Activated CD4-positive, alpha-beta T cell treated with anti-CD3 and anti-CD28 coated beads, Interleukin-2, amount 10 ng/mL, durations not matched to agents 7 days and 5 days (primary cell): Measurements from ENCODE around the gene LMOD1. TPM values are rescaled to one million over a fixed set of nuclear protein-coding genes. Genes with fewer than 3 reads are reported as not detected.
"Not testable (repeated sequence)": the region's sequence is repeated elsewhere in the genome, so short reads cannot be mapped to it uniquely, and the experiment has no call there.

ENCODE experiments used
- CTCF ChIA-PET: fragments of 350-600 bp; sonication (Branson Sonifier 250); formaldehyde crosslinking; loops from one replicate; lab custom pipeline; 2021; ENCODE audit warnings: antibody characterized with exemption; lab: Charles Lee
- POLR2A ChIA-PET: fragments of 350-600 bp; sonication (Branson Sonifier 250); formaldehyde crosslinking; loops from one replicate; lab custom pipeline; 2021; ENCODE audit warnings: antibody characterized with exemption; lab: Charles Lee
- DNase-seq: peaks from one replicate; pipeline ENCODE4 v3.0.0-alpha.2; 2020
- H3K27ac Mint-ChIP-seq: one replicate; pipeline ENCODE4 v1.8.0; 2021; ENCODE audit warnings: mild to moderate bottlenecking, moderate library complexity, mixed read lengths
- H3K27me3 Mint-ChIP-seq: one replicate; pipeline ENCODE4 v1.8.0; 2021; ENCODE audit warnings: mixed read lengths
- H3K36me3 Mint-ChIP-seq: one replicate; pipeline ENCODE4 v1.8.0; 2021; ENCODE audit warnings: low read depth, mixed read lengths
- H3K4me1 Mint-ChIP-seq: one replicate; pipeline ENCODE4 v1.8.0; 2021; ENCODE audit warnings: mixed read lengths
- H3K4me3 Mint-ChIP-seq: one replicate; pipeline ENCODE4 v1.8.0; 2021; ENCODE audit warnings: mild to moderate bottlenecking, moderate library complexity, mixed read lengths
- H3K9me3 Mint-ChIP-seq: one replicate; pipeline ENCODE4 v1.8.0; 2021; ENCODE audit warnings: mixed read lengths
- total RNA-seq, 2 experiments: library from RNA; stranded (reverse); gene quantifications; one replicate each; pipeline ENCODE4 v1.2.3, GENCODE V29; 2021

LMOD1 gene
- total RNA-seq, 2 experiments from 2014 or later = not detected

DNA sequence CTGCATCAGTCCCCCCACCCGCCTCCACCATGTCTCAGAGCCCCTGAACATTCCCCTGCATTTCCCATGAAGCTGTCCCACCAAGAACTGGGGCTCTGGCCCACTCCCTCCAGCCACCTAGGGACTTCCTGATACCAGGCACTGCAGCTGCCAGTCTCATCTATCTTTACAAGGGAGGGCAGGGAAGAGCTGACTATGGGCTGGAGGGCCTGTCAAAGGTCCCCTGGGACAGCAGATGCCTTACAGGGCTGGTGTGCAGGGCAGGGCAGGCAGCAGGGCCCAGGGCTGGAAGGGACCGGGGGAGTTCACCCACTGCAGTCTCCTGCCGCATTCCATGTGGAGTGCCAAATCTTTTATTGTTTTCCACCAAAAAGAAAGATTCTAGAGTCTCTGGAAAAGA lies 40.0 kb downstream of the LMOD1 start:
- CTCF ChIA-PET = interaction anchor here (1.7 to 7.1 kb wide), 2 partner anchors 9 to 13 kb away, joined by 3 to 53 read pairs; no protein-coding TSS in a partner anchor
- H3K9me3 Mint-ChIP-seq = no peaks in the 10 kb centered on the region

GRCh38 chr1:201905234-201905890 lies 41.0 kb downstream of the LMOD1 start:
- Mint-ChIP-seq H3K27me3 (peaks cover 7% of the 10 kb centered on the region), H3K4me1 (peaks cover 5% of the 10 kb centered on the region), H3K4me3 (no peak overlapping the region), H3K27ac (no peak overlapping the region), H3K36me3 (no peaks in the 10 kb centered on the region), H3K9me3 (no peaks in the 10 kb centered on the region)
- POLR2A ChIA-PET = no interaction called here
- no peak for DNase-seq
- CTCF ChIA-PET = interaction anchor here (7.1 kb wide), 1 partner anchor 8 kb away, joined by 53 read pairs; no protein-coding TSS in a partner anchor

More for the DNA sequence above, 40.0 kb downstream of the LMOD1 start:
- Mint-ChIP-seq H3K36me3 (no peaks in the 10 kb centered on the region), H3K4me1 (peaks cover 5% of the 10 kb centered on the region), H3K4me3 (no peak overlapping the region), H3K27ac (no peak overlapping the region), H3K27me3 (peaks cover 4% of the 10 kb centered on the region)
- no peak for DNase-seq
- POLR2A ChIA-PET = no interaction called here

- CTCF ChIA-PET = interaction anchor here (0.5 to 1.3 kb wide), 3 partner anchors 9 to 1594 kb away, joined by 4 to 6 read pairs (median 4); no protein-coding TSS in a partner anchor
- POLR2A ChIA-PET = interaction anchor here (0.5 kb wide), 1 partner anchor 21 kb away, joined by 3 read pairs; no protein-coding TSS in a partner anchor
- peaks cover 5% of the 10 kb centered on the region for H3K4me1 Mint-ChIP-seq
- no peaks in the 10 kb centered on the region for H3K36me3 Mint-ChIP-seq
- no peak overlapping the region for H3K27ac Mint-ChIP-seq
- no peak for DNase-seq
- peaks cover 8% of the 10 kb centered on the region for H3K27me3 Mint-ChIP-seq
- no peaks in the 10 kb centered on the region for H3K9me3 Mint-ChIP-seq
- no peak overlapping the region for H3K4me3 Mint-ChIP-seq
Observed at GRCh38 chr1:201904579-201904978, 41.8 kb downstream of the LMOD1 start.

- POLR2A ChIA-PET = no interaction called here
- CTCF ChIA-PET = interaction anchor here (0.7 to 1.3 kb wide), 3 partner anchors 11 to 66 kb away, joined by 3 to 6 read pairs (median 3); no protein-coding TSS in a partner anchor
- H3K4me1 Mint-ChIP-seq = peaks cover 5% of the 10 kb centered on the region
- H3K27ac Mint-ChIP-seq = no peak overlapping the region
- no peaks in the 10 kb centered on the region for H3K9me3 Mint-ChIP-seq
- DNase-seq = no peak
- no peak overlapping the region for H3K4me3 Mint-ChIP-seq
- no peaks in the 10 kb centered on the region for H3K36me3 Mint-ChIP-seq
- H3K27me3 Mint-ChIP-seq = peaks cover 10% of the 10 kb centered on the region
Observed at GRCh38 chr1:201903135-201903534, 43.2 kb downstream of the LMOD1 start.

DNA sequence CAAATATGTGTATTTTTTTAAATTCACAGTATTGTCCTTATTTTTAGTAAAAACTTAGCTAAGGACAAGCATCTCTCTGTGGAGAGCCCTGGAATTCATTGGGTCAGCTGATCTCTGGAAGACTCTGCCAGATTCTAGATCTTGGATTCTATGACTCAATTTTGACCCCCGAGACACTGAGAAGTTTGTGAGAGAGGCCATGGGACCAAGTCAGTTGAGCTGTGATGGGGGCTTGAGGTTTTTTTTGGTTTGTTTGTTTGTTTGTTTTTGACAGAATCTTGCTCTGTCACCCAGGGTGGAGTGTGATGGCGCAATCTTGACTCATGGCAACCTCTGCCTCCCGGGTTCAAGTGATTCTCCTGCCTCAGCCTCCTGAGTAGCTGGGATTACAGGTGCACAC lies 44.1 kb downstream of the LMOD1 start:
- POLR2A ChIA-PET = no interaction called here
- CTCF ChIA-PET = no interaction called here
- peaks cover 10% of the 10 kb centered on the region for H3K27me3 Mint-ChIP-seq

DNA sequence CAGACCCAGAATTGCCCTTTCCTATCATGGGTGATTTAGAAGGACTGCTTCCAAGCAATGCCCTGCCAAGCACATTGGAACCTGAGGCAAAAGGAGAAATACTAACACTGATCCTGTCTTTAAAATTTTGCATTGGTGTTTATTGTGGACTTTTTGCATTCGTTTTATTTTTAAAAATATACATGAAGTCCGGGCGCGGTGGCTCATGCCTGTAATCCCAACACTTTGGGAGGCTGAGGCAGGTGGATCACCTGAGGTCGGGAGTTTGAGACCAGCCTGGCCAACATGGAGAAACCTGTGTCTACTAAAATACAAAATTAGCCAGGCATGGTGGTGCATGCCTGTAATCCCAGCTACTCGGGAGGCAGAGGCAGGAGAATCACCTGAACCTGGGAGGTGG lies 45.3 kb downstream of the LMOD1 start:
- Mint-ChIP-seq H3K4me1 (peaks cover 13% of the 10 kb centered on the region), H3K27me3 (peaks cover 10% of the 10 kb centered on the region)
- H3K36me3 Mint-ChIP-seq, DNase-seq, H3K9me3 Mint-ChIP-seq, H3K4me3 Mint-ChIP-seq, H3K27ac Mint-ChIP-seq, POLR2A ChIA-PET: not testable (repeated sequence)
- CTCF ChIA-PET = interaction anchor here (7.4 kb wide), 1 partner anchor 8 kb away, joined by 53 read pairs; no protein-coding TSS in a partner anchor

More for the DNA sequence above, 44.1 kb downstream of the LMOD1 start:
- peaks cover 5% of the 10 kb centered on the region for H3K4me1 Mint-ChIP-seq
- H3K9me3 Mint-ChIP-seq = no peaks in the 10 kb centered on the region
- no peak for DNase-seq
- H3K36me3 Mint-ChIP-seq = no peaks in the 10 kb centered on the region
- no peak overlapping the region for H3K4me3 Mint-ChIP-seq
- H3K27ac Mint-ChIP-seq = peak overlapping the region; percentile 50

DNA sequence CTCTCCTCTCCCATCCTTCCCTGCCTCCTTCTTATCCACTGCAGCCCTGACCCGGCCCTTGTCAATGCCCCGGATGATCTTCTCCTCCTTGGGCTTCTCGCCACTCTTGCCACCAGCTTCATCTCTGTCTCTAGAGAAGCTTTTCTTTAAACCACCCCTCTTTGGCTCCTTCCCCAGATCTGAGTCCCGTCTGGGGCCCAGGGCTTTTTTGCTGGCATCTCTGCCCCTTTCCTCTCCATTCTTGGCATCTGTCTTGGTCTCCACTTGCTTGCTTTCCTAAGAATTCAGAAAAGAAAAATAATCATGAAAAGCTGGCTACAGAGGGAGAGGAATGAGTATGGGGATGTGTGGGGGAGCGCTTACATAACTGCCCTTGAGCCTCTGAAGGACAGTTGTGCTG lies 45.9 kb downstream of the LMOD1 start:
- peaks cover 10% of the 10 kb centered on the region for H3K27me3 Mint-ChIP-seq
- H3K4me3 Mint-ChIP-seq = no peak overlapping the region
- H3K27ac Mint-ChIP-seq = no peak overlapping the region
- no peaks in the 10 kb centered on the region for H3K9me3 Mint-ChIP-seq
- peaks cover 16% of the 10 kb centered on the region for H3K4me1 Mint-ChIP-seq
- no peak for DNase-seq
- CTCF ChIA-PET = interaction anchor here (7.4 kb wide), 1 partner anchor 8 kb away, joined by 53 read pairs; no protein-coding TSS in a partner anchor
- POLR2A ChIA-PET = no interaction called here
- H3K36me3 Mint-ChIP-seq = no peaks in the 10 kb centered on the region

- H3K4me3 Mint-ChIP-seq = no peak overlapping the region
- ChIA-PET POLR2A (interaction anchor here (0.5 kb wide), 1 partner anchor 35 kb away, joined by 4 read pairs; no protein-coding TSS in a partner anchor), CTCF (interaction anchor here (7.4 to 7.7 kb wide), 2 partner anchors 9 to 17 kb away, joined by 53 to 57 read pairs; no protein-coding TSS in a partner anchor)
- H3K4me1 Mint-ChIP-seq = peaks cover 13% of the 10 kb centered on the region
- no peak overlapping the region for H3K27ac Mint-ChIP-seq
- DNase-seq = no peak
- no peaks in the 10 kb centered on the region for H3K9me3 Mint-ChIP-seq
- H3K36me3 Mint-ChIP-seq = no peaks in the 10 kb centered on the region
- peaks cover 10% of the 10 kb centered on the region for H3K27me3 Mint-ChIP-seq
Observed at GRCh38 chr1:201899683-201900429, 46.5 kb downstream of the LMOD1 start.

DNA sequence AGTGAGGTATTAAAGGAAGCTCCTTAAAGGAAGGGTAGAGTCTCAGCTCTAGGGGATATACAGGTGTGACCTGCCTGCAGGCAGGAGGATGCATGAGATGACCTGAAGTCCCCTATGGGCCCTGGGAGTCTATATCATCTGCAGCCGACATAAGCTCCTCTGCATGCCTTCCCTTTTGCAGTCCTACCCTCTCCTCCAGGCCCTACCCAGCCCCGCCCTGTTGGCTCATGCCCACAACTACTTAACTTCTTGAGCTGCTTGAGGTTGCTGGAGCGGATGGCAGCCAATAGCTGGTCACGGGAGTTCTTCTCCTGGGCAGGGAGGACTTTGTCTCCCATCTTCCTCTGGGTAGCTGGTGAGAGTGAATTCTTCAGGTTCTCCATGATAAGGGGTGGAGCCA lies 47.4 kb downstream of the LMOD1 start:
- no peaks in the 10 kb centered on the region for H3K36me3 Mint-ChIP-seq
- CTCF ChIA-PET = interaction anchor here (6.0 to 7.7 kb wide), 3 partner anchors 10 to 74 kb away, joined by 50 to 57 read pairs (median 53); no protein-coding TSS in a partner anchor
- DNase-seq = no peak
- H3K27me3 Mint-ChIP-seq = peaks cover 10% of the 10 kb centered on the region
- H3K9me3 Mint-ChIP-seq = no peaks in the 10 kb centered on the region
- no peak overlapping the region for H3K27ac Mint-ChIP-seq
- peaks cover 14% of the 10 kb centered on the region for H3K4me1 Mint-ChIP-seq
- no peak overlapping the region for H3K4me3 Mint-ChIP-seq
- POLR2A ChIA-PET = no interaction called here

GRCh38 chr1:201898240-201898894 lies 48.0 kb downstream of the LMOD1 start:
- peaks cover 14% of the 10 kb centered on the region for H3K4me1 Mint-ChIP-seq
- H3K27me3 Mint-ChIP-seq = peaks cover 12% of the 10 kb centered on the region
- no peaks in the 10 kb centered on the region for H3K36me3 Mint-ChIP-seq
- H3K27ac Mint-ChIP-seq = no peak overlapping the region
- DNase-seq = no peak
- POLR2A ChIA-PET = no interaction called here
- H3K4me3 Mint-ChIP-seq = no peak overlapping the region
- CTCF ChIA-PET = interaction anchor here (6.0 to 7.7 kb wide), 3 partner anchors 10 to 75 kb away, joined by 50 to 57 read pairs (median 53); no protein-coding TSS in a partner anchor
- H3K9me3 Mint-ChIP-seq = no peaks in the 10 kb centered on the region

DNA sequence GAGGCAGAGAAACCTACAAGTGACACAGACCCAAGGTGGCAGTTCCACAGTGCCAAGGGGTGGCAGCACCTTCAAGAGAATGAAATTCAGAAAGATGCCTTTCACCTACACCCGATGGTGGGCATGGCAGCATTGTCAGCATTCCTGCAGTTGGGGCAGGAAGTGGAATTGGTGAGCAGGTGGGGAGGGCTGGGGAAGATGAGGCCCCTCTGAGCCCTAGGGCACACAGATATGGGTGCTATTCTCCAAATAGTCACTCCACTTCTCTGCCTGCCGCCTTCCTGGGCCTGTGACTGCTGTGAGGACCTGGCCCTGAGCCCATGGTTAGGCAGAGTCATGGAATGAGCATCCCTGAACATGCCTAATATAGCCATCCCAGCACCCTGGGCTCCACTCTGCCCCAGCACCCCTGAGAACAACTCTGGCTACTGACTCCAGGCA lies 49.4 kb downstream of the LMOD1 start:
- CTCF ChIA-PET = interaction anchor here (0.9 to 7.7 kb wide), 12 partner anchors 10 to 173 kb away, joined by 3 to 57 read pairs (median 8); partner anchors contain the start of gene TIMM17A
- Mint-ChIP-seq H3K27ac (no peak overlapping the region), H3K9me3 (no peaks in the 10 kb centered on the region), H3K4me1 (peaks cover 14% of the 10 kb centered on the region), H3K4me3 (no peak overlapping the region), H3K36me3 (no peaks in the 10 kb centered on the region), H3K27me3 (peaks cover 17% of the 10 kb centered on the region)
- POLR2A ChIA-PET = no interaction called here
- DNase-seq = no peak
